HG02642 (cell line): ENCODE results near the gene ANXA3.
"Not testable (repeated sequence)": the region's sequence is repeated elsewhere in the genome, so short reads cannot be mapped to it uniquely, and the experiment has no call there.

Source experiments
- ATAC-seq: cut with Tn5 transposase; IDR thresholded peaks from one replicate; pipeline ENCODE4 v1.9.1; 2021; ENCODE audit warnings: mild to moderate bottlenecking; ENCODE audit not compliant: unreplicated experiment, poor library complexity

ANXA3 gene

DNA sequence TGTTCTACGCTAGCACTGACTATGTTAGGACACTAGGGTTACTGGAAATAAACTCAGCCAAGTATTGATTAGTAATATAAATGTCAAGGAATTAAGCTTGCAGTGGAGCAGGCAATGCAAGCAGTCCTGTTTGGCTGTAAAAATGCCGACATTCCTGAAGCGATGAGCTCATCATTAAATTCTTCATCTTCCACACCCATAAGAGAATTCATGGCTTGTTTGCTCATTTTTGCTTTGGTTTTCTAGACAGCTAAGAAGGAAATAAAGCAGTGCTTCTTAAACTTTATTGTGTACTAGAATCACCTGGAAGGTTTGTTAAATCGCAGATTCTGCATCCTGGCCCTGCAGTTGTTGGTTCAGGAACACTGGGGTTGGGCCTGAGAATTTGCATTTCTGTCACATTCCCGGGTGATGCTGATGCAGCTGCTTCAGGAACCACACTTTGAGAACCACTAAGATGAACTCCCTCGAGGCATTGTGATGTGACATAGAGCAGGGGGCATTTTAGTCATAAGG lies 17.8 kb downstream of the ANXA3 start:
- ATAC-seq, result no peak

DNA sequence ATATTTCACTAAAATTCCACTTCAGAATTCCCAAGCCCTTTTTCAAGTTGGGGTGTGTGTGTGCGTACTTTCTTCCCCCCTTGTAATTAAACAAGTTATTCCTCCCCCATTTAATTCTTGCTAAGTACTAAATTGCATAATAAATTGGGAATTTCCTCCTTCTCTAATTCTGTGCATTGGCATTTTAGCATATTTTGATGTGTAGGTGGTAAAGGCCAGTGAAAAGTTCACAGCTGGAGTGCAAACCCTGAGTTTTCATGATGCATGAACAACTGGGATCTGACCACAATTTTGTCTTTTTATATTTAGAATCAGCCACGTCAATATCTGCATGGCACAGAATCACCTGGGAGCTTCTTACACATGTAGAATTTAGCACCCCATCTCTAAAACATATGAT lies 18.5 kb downstream of the ANXA3 start:
- ATAC-seq, result no peak

GRCh38 chr4:78571804-78572203 lies 20.2 kb downstream of the ANXA3 start:
- no peak for ATAC-seq

- no peak for ATAC-seq
Measured at GRCh38 chr4:78578674-78579425, 27.3 kb downstream of the ANXA3 start.

GRCh38 chr4:78581618-78582017 lies 30.0 kb downstream of the ANXA3 start:
- ATAC-seq, result no peak

DNA sequence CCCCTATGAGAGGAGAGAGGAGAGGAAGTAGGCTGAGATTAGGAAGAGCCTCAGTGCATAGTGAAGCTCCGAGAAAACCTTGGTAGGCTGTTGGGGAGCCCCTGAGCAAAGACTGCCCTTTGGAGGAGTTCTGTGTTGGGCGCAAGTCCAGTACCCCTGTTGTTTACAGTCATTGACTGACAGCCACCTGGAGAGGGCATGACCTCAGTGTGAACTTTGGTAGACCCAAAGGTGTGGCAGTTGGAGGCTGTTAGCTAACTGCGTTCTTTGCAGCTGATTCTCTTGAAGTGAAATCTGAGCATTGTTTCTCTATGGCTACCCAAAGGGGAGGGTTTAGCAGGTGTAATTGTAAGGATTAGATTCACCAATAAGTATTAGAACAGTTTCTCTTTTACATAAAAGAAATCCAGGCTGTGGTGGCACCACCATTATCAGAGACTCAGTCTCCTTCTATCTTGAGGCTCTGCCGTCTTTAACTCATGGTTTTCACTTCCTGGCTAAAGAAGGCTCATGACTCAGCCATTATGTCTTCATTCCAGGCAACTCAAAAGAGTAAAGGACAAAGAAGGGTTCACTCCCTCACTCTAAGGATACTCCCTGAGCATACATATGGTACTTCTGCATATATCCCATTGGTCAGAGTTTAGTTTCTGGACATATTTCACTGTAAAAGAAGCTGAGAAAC lies 33.4 kb downstream of the ANXA3 start:
- ATAC-seq, result no peak

GRCh38 chr4:78585633-78586032 lies 34.1 kb downstream of the ANXA3 start:
- no peak for ATAC-seq

DNA sequence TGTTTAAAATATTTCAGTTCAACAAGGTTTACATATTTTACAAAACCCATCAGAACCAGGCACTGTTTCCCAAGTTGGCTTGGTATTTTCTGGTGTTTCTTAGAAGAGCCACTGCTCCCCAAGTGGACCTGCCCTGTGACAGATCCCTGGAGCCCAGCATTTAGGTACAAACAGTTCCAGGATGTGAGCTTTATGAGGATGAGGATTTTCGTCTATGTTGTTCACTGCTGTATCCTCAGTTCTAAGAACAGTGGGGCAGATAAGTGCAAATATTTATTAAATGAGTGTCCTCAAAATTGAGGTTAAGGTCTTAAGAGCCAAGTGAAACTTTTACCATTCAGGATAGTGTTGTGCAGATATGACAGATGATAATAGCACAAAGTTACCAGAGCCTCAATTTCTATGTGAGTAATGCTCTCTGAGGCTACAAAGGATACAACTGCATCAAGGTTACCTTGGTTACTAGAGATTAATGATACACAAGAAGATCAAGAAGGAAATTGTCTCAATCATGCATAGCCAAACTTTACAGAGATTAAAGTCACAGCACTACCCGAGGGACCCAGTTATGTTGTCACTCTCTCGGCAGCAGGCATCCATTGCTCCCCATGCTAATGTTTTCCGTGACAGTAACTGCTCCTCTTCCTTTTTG lies 37.5 kb downstream of the ANXA3 start:
- no peak for ATAC-seq

DNA sequence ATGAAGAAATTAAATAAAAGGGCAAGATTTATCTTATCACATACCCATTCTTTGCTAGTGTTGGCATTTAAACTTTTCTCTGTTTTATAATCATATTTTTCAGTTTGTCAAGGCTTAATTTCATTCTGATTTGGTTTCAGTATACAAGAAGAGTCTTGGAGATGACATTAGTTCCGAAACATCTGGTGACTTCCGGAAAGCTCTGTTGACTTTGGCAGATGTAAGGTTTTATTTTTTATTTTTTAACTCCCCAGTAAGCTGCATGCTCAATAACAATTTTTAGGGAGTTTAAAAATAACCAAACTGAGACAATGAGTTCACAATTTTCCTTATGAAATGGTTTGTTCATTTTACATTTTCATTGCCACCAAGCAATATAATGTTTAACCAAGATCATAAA lies 39.8 kb downstream of the ANXA3 start:
- ATAC-seq, result no peak

DNA sequence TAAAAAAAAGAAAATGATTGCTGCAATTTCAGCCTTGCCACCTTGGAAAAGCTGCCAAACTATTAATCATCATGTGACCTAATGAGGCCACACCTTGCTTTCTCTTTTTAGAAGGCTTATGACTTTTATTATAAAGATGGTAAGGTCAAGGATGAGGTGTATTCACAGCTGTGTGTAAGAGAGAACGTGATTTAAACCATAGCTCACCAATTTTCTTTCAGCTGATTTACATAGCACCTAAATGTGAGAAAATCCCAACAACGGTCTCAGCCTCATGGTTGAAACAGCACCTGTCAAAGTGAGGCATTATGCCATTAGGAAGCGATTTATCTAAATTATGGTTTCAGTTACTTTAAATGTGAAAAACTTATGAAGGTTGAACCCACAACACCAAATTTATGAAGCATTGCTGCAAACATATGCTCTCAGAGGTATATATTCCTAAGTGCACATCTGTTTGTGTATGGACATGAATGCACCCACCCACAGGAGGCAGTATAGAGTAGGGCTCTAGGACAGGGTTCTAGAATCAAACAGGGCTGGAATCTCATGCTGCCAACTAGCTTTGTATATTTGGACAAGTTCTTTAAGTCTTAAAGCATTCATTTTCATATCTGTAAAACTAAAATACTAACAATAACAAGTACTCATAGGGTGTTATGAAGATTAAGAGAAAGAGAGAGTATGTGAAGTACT lies 40.7 kb downstream of the ANXA3 start:
- peak; percentile 57 for ATAC-seq

DNA sequence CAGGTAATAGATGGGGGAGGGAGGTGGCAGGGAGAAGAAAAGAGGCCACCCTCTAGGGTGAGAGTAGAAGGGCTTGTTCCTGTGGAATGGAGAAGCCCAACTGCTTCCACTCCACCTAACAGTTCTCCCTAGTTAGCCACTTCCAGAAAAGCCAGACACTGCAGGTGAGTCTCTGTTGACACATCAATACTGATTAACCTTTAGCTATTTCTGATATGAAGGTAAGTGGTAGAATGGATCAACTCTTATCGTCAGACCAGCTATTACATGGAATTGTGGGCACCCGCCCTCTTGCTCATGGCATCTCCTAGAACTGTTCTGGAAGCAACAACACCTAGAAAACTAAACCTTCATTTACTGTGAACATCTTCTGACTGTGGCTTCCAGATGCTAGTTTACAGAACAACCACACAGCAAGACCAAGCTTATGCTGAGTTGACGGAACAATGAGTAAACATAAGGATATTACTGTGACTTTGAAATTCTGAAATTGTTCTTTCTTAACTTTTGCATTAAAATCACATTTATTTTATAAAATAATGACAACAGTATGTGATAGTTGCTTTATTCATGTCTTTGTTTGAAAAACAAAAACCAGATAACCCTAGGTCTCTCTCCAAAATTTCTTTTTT lies 44.7 kb downstream of the ANXA3 start:
- no peak for ATAC-seq

- not testable (repeated sequence) for ATAC-seq
Measured at GRCh38 chr4:78598431-78598830, 46.9 kb downstream of the ANXA3 start.

- ATAC-seq, result no peak
Measured at GRCh38 chr4:78599147-78599546, 47.6 kb downstream of the ANXA3 start.

GRCh38 chr4:78599931-78600375 lies 48.4 kb downstream of the ANXA3 start:
- no peak for ATAC-seq

- peak; percentile 90 for ATAC-seq
Measured at GRCh38 chr4:78601013-78601412, 49.4 kb downstream of the ANXA3 start.

GRCh38 chr4:78602334-78602733 lies 50.8 kb downstream of the ANXA3 start:
- ATAC-seq, result no peak

DNA sequence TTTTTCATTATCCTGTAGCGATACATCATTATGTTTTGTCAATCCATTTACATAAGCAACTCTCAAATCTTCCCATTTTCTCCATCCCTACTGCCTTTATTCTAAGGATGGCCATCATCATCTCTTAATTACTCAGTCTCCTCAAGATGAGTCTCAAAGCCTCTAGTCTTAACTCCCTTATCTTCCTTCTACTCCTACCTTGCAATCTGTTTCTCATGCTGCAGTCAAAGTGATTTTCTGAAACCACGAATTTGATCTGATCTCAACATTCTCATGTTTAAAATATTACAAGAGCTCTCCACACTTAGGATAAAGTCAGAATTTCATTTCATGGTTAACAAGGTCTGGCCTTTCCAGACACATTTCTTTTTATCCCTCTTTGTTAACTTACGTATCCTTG lies 51.8 kb downstream of the ANXA3 start:
- ATAC-seq, result no peak

- no peak for ATAC-seq
Measured at GRCh38 chr4:78604988-78605387, 53.4 kb downstream of the ANXA3 start.

DNA sequence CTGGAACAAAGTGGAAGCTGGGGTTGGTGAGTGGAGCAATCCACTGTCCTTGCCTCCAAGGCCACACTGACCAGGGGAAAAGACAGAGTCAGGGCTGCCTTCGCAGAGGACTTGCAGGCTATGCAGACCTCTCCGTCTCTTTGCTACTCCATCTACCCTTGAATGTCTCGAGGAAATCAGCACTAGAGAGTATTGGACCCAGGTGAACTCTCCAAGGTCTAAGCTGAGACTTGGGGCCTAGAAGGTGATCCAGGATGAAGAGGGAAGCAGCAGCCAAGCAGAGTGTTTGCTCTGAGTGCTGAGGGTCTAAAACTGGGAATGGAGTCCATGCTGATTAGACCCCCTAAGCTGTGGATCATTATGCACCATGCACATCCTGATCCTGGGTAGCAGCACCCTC lies 54.5 kb downstream of the ANXA3 start:
- no peak for ATAC-seq

GRCh38 chr4:78606530-78607095 lies 55.0 kb downstream of the ANXA3 start:
- ATAC-seq, result no peak
